ENCODE results near the gene AUTS2.
"Not testable (repeated sequence)": the region's sequence is repeated elsewhere in the genome, so short reads cannot be mapped to it uniquely, and the experiment has no call there.

AUTS2 gene

GRCh38 chr7:70267381-70268120 is 669.3 kb downstream of the AUTS2 start:
- H3K36me3 ChIP-seq (ENCODE audit: insufficient read depth, low read depth, low read length) = no peaks in the 10 kb centered on the region
- no peaks in the 10 kb centered on the region for H3K9me3 ChIP-seq (ENCODE audit: insufficient read depth, low read depth, low read length)
- no peak overlapping the region for H3K9ac ChIP-seq (ENCODE audit: low read depth, low read length)
- H3K27me3 ChIP-seq (ENCODE audit: insufficient read depth, low read length) = no peaks in the 10 kb centered on the region
- H3K4me1 ChIP-seq (ENCODE audit: insufficient read depth, low read length) = peaks cover 16% of the 10 kb centered on the region
- no peak overlapping the region for H3K27ac ChIP-seq (ENCODE audit: low read length)
- no peak overlapping the region for H3K4me3 ChIP-seq (ENCODE audit: low read length)

GRCh38 chr7:70268179-70268578 is 669.9 kb downstream of the AUTS2 start:
- Histone ChIP-seq H3K4me1 (ENCODE audit: insufficient read depth, low read length) (peaks cover 16% of the 10 kb centered on the region), H3K27ac (ENCODE audit: low read length) (no peak overlapping the region), H3K4me3 (ENCODE audit: low read length) (no peak overlapping the region), H3K27me3 (ENCODE audit: insufficient read depth, low read length) (no peaks in the 10 kb centered on the region), H3K9ac (ENCODE audit: low read depth, low read length) (no peak overlapping the region), H3K36me3 (ENCODE audit: insufficient read depth, low read depth, low read length) (no peaks in the 10 kb centered on the region), H3K9me3 (ENCODE audit: insufficient read depth, low read depth, low read length) (no peaks in the 10 kb centered on the region)

GRCh38 chr7:70270149-70270548 is 671.9 kb downstream of the AUTS2 start:
- Histone ChIP-seq H3K9ac (ENCODE audit: low read depth, low read length) (no peak overlapping the region), H3K27ac (ENCODE audit: low read length) (no peak overlapping the region), H3K4me1 (ENCODE audit: insufficient read depth, low read length) (peaks cover 16% of the 10 kb centered on the region)

GRCh38 chr7:70271617-70272081 is 673.4 kb downstream of the AUTS2 start:
- no peak overlapping the region for H3K4me3 ChIP-seq (ENCODE audit: low read length)
- no peak overlapping the region for H3K9ac ChIP-seq (ENCODE audit: low read depth, low read length)
- H3K36me3 ChIP-seq (ENCODE audit: insufficient read depth, low read depth, low read length) = no peaks in the 10 kb centered on the region
- no peaks in the 10 kb centered on the region for H3K27me3 ChIP-seq (ENCODE audit: insufficient read depth, low read length)
- H3K4me1 ChIP-seq (ENCODE audit: insufficient read depth, low read length) = peaks cover 16% of the 10 kb centered on the region
- H3K27ac ChIP-seq (ENCODE audit: low read length) = no peak overlapping the region
- no peaks in the 10 kb centered on the region for H3K9me3 ChIP-seq (ENCODE audit: insufficient read depth, low read depth, low read length)

More at GRCh38 chr7:70270149-70270548, 671.9 kb downstream of the AUTS2 start:
- H3K9me3 ChIP-seq (ENCODE audit: insufficient read depth, low read depth, low read length) = no peaks in the 10 kb centered on the region
- no peaks in the 10 kb centered on the region for H3K27me3 ChIP-seq (ENCODE audit: insufficient read depth, low read length)
- H3K4me3 ChIP-seq (ENCODE audit: low read length) = no peak overlapping the region
- H3K36me3 ChIP-seq (ENCODE audit: insufficient read depth, low read depth, low read length) = no peaks in the 10 kb centered on the region

GRCh38 chr7:70275570-70275969 is 677.3 kb downstream of the AUTS2 start:
- H3K9me3 ChIP-seq (ENCODE audit: insufficient read depth, low read depth, low read length); H3K36me3 ChIP-seq (ENCODE audit: insufficient read depth, low read depth, low read length); H3K9ac ChIP-seq (ENCODE audit: low read depth, low read length); H3K4me3 ChIP-seq (ENCODE audit: low read length); H3K27me3 ChIP-seq (ENCODE audit: insufficient read depth, low read length); H3K27ac ChIP-seq (ENCODE audit: low read length); H3K4me1 ChIP-seq (ENCODE audit: insufficient read depth, low read length): not testable (repeated sequence)

GRCh38 chr7:70285187-70285586 is 686.9 kb downstream of the AUTS2 start:
- Histone ChIP-seq H3K4me1 (ENCODE audit: insufficient read depth, low read length) (no peaks in the 10 kb centered on the region), H3K4me3 (ENCODE audit: low read length) (no peak overlapping the region), H3K36me3 (ENCODE audit: insufficient read depth, low read depth, low read length) (no peaks in the 10 kb centered on the region), H3K27ac (ENCODE audit: low read length) (no peak overlapping the region), H3K9ac (ENCODE audit: low read depth, low read length) (no peak overlapping the region), H3K27me3 (ENCODE audit: insufficient read depth, low read length) (no peaks in the 10 kb centered on the region), H3K9me3 (ENCODE audit: insufficient read depth, low read depth, low read length) (no peaks in the 10 kb centered on the region)

GRCh38 chr7:70285854-70286253 is 687.6 kb downstream of the AUTS2 start:
- Histone ChIP-seq H3K9ac (ENCODE audit: low read depth, low read length) (no peak overlapping the region), H3K27me3 (ENCODE audit: insufficient read depth, low read length) (no peaks in the 10 kb centered on the region), H3K36me3 (ENCODE audit: insufficient read depth, low read depth, low read length) (no peaks in the 10 kb centered on the region), H3K4me1 (ENCODE audit: insufficient read depth, low read length) (no peaks in the 10 kb centered on the region), H3K4me3 (ENCODE audit: low read length) (no peak overlapping the region), H3K27ac (ENCODE audit: low read length) (no peak overlapping the region), H3K9me3 (ENCODE audit: insufficient read depth, low read depth, low read length) (no peaks in the 10 kb centered on the region)

GRCh38 chr7:70288781-70289456 is 690.6 kb downstream of the AUTS2 start:
- H3K9ac ChIP-seq (ENCODE audit: low read depth, low read length) = no peak overlapping the region
- no peak overlapping the region for H3K4me3 ChIP-seq (ENCODE audit: low read length)
- H3K4me1 ChIP-seq (ENCODE audit: insufficient read depth, low read length) = no peaks in the 10 kb centered on the region
- no peaks in the 10 kb centered on the region for H3K9me3 ChIP-seq (ENCODE audit: insufficient read depth, low read depth, low read length)
- no peaks in the 10 kb centered on the region for H3K27me3 ChIP-seq (ENCODE audit: insufficient read depth, low read length)
- no peaks in the 10 kb centered on the region for H3K36me3 ChIP-seq (ENCODE audit: insufficient read depth, low read depth, low read length)
- H3K27ac ChIP-seq (ENCODE audit: low read length) = no peak overlapping the region

GRCh38 chr7:70292716-70293115 is 694.4 kb downstream of the AUTS2 start:
- no peak overlapping the region for H3K27ac ChIP-seq (ENCODE audit: low read length)
- H3K27me3 ChIP-seq (ENCODE audit: insufficient read depth, low read length) = no peaks in the 10 kb centered on the region
- no peaks in the 10 kb centered on the region for H3K36me3 ChIP-seq (ENCODE audit: insufficient read depth, low read depth, low read length)
- H3K9ac ChIP-seq (ENCODE audit: low read depth, low read length) = no peak overlapping the region
- H3K4me3 ChIP-seq (ENCODE audit: low read length) = no peak overlapping the region
- no peaks in the 10 kb centered on the region for H3K9me3 ChIP-seq (ENCODE audit: insufficient read depth, low read depth, low read length)
- no peaks in the 10 kb centered on the region for H3K4me1 ChIP-seq (ENCODE audit: insufficient read depth, low read length)

GRCh38 chr7:70294211-70294911 is 696.1 kb downstream of the AUTS2 start:
- no peak overlapping the region for H3K4me3 ChIP-seq (ENCODE audit: low read length)
- H3K27ac ChIP-seq (ENCODE audit: low read length) = no peak overlapping the region
- H3K36me3 ChIP-seq (ENCODE audit: insufficient read depth, low read depth, low read length) = no peaks in the 10 kb centered on the region
- H3K4me1 ChIP-seq (ENCODE audit: insufficient read depth, low read length) = no peaks in the 10 kb centered on the region
- H3K27me3 ChIP-seq (ENCODE audit: insufficient read depth, low read length) = no peaks in the 10 kb centered on the region
- no peak overlapping the region for H3K9ac ChIP-seq (ENCODE audit: low read depth, low read length)
- no peaks in the 10 kb centered on the region for H3K9me3 ChIP-seq (ENCODE audit: insufficient read depth, low read depth, low read length)

GRCh38 chr7:70298780-70299471 is 700.7 kb downstream of the AUTS2 start:
- Histone ChIP-seq H3K27ac (ENCODE audit: low read length) (no peak overlapping the region), H3K27me3 (ENCODE audit: insufficient read depth, low read length) (no peaks in the 10 kb centered on the region), H3K4me1 (ENCODE audit: insufficient read depth, low read length) (no peaks in the 10 kb centered on the region), H3K9me3 (ENCODE audit: insufficient read depth, low read depth, low read length) (no peaks in the 10 kb centered on the region), H3K4me3 (ENCODE audit: low read length) (no peak overlapping the region), H3K36me3 (ENCODE audit: insufficient read depth, low read depth, low read length) (no peaks in the 10 kb centered on the region), H3K9ac (ENCODE audit: low read depth, low read length) (no peak overlapping the region)

Measured in iPS-20b (cell line).